HepG2 (cell line): Measurements from ENCODE around the gene INTS15. TPM values are rescaled to one million over a fixed set of nuclear protein-coding genes. Genes with fewer than 3 reads are reported as not detected.

Experiments used
- EED ChIP-seq: sonication (generic); formaldehyde crosslinking; IDR thresholded peaks from 2 replicates; pipeline ENCODE4 v1.5.0; 2020; ENCODE audit warnings: mild to moderate bottlenecking, missing genetic modification reagents
- ELF1 ChIP-seq: sonication (generic); formaldehyde crosslinking; IDR thresholded peaks from 2 replicates; pipeline ENCODE4 v1.4.0; 2020; ENCODE audit warnings: missing genetic modification reagents
- ELF3 ChIP-seq: IDR thresholded peaks from 2 replicates; pipeline ENCODE4 v1.6.1; 2016; ENCODE audit warnings: missing genetic modification reagents, missing compliant biosample characterization
- GTF3A ChIP-seq: sonication (generic); formaldehyde crosslinking; conservative IDR thresholded peaks from 2 replicates; pipeline ENCODE4 v1.4.0; 2020; ENCODE audit warnings: mild to moderate bottlenecking, missing genetic modification reagents
- SOX5 ChIP-seq: IDR thresholded peaks from 2 replicates; pipeline ENCODE4 v1.6.1; 2016; ENCODE audit warnings: borderline replicate concordance
- SRY ChIP-seq: sonication (generic); formaldehyde crosslinking; IDR thresholded peaks from 2 replicates; pipeline ENCODE4 v1.8.0; 2022; ENCODE audit warnings: mild to moderate bottlenecking, missing genetic modification reagents
- ZFP37 ChIP-seq: sonication (generic); formaldehyde crosslinking; IDR thresholded peaks from 2 replicates; pipeline ENCODE4 v1.4.0; 2020; ENCODE audit warnings: missing genetic modification reagents, borderline replicate concordance
- ZNF143 ChIP-seq: sonication (generic); formaldehyde crosslinking; IDR thresholded peaks from 2 replicates; pipeline ENCODE4 v1.4.0; 2020; ENCODE audit warnings: missing genetic modification reagents
- ZNF546 ChIP-seq: sonication (generic); formaldehyde crosslinking; conservative IDR thresholded peaks from 2 replicates; pipeline ENCODE4 v1.8.1; 2023; ENCODE audit warnings: mild to moderate bottlenecking, missing genetic modification reagents
- ZNF644 ChIP-seq: IDR thresholded peaks from 2 replicates; pipeline ENCODE4 v1.6.1; 2016; ENCODE audit warnings: low read depth
- ZNF746 ChIP-seq: sonication (generic); formaldehyde crosslinking; IDR thresholded peaks from 2 replicates; pipeline ENCODE4 v1.8.0; 2022; ENCODE audit warnings: mild to moderate bottlenecking, missing genetic modification reagents
- polyA plus RNA-seq, 8 experiments: library from polyadenylated mRNA; depleted of rRNA in 3 of 8; stranded (reverse) in 7 of 8; unstranded in 1 of 8; fragments of >200 nt; fragmentation: Illumina TruSeq in 4 of 8; extraction: Trizol in 4 of 8; gene quantifications; 2 replicates each; pipeline versions ENCODE4 v1.2.1 to v1.2.3, GENCODE V29; 2011 to 2016; ENCODE audit warnings: low read depth in 4 of 8, missing spikeins in 1 of 8, mixed read lengths in 1 of 8; ENCODE audit not compliant: insufficient read depth in 1 of 8
- total RNA-seq, 5 experiments: library from RNA; depleted of rRNA; stranded (reverse); fragments of >200 nt; fragmentation: Illumina TruSeq; extraction: Trizol; gene quantifications; 2 replicates each; pipeline ENCODE4 v1.2.3, GENCODE V29; 2016; ENCODE audit warnings: low read depth in 1 of 5
- TF ChIP-seq, protein P1 (sequence below): sonication (generic); formaldehyde crosslinking; IDR thresholded peaks from 2 replicates; pipeline ENCODE4 v1.4.0; 2020; ENCODE audit warnings: missing genetic modification reagents
- TF ChIP-seq, protein P2 (sequence below): IDR thresholded peaks from 2 replicates; pipeline ENCODE4 v1.6.1; 2016; ENCODE audit warnings: missing genetic modification reagents, missing compliant biosample characterization
- TF ChIP-seq, protein P3 (sequence below): sonication (generic); formaldehyde crosslinking; IDR thresholded peaks from 2 replicates; pipeline ENCODE4 v1.4.0; 2020; ENCODE audit warnings: missing genetic modification reagents
- TF ChIP-seq, protein P4 (sequence below): sonication (generic); formaldehyde crosslinking; IDR thresholded peaks from one replicate; pipeline ENCODE4 v1.5.1; 2020; ENCODE audit warnings: mild to moderate bottlenecking, missing genetic modification reagents; ENCODE audit errors: not compliant biosample characterization

The INTS15 gene
- total and polyA plus RNA-seq, 2 of the 13 experiments (the other 11 are each of a cell fraction or from before 2014, with no cell fraction given) = 16.3 to 25.7 TPM

DNA sequence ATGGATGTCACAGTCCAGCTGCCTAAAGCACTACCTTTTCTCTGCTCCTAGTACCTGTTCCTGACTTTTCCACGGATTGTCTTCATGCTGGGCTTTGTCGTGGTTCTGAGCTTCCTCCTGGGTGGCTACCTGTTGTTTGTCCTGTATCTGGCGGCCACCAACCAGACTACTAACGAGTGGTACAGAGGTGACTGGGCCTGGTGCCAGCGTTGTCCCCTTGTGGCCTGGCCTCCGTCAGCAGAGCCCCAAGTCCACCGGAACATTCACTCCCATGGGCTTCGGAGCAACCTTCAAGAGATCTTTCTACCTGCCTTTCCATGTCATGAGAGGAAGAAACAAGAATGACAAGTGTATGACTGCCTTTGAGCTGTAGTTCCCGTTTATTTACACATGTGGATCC is 1.3 kb upstream of the INTS15 start (continued):
- TF ChIP-seq, protein P1, sequence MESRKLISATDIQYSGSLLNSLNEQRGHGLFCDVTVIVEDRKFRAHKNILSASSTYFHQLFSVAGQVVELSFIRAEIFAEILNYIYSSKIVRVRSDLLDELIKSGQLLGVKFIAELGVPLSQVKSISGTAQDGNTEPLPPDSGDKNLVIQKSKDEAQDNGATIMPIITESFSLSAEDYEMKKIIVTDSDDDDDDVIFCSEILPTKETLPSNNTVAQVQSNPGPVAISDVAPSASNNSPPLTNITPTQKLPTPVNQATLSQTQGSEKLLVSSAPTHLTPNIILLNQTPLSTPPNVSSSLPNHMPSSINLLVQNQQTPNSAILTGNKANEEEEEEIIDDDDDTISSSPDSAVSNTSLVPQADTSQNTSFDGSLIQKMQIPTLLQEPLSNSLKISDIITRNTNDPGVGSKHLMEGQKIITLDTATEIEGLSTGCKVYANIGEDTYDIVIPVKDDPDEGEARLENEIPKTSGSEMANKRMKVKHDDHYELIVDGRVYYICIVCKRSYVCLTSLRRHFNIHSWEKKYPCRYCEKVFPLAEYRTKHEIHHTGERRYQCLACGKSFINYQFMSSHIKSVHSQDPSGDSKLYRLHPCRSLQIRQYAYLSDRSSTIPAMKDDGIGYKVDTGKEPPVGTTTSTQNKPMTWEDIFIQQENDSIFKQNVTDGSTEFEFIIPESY = peak; percentile 69
- no peak for TF ChIP-seq ZNF746 (CRISPR knock-in tag)
- TF ChIP-seq SOX5 = peak; percentile 21; the same call in 1 of the 2 replicates
- no peak; the same call in 1 of the 2 replicates for TF ChIP-seq ZNF143 (CRISPR knock-in tag)
- no peak for TF ChIP-seq ELF1 (CRISPR knock-in tag)
- TF ChIP-seq SRY (CRISPR knock-in tag) = no peak
- TF ChIP-seq, protein P2, sequence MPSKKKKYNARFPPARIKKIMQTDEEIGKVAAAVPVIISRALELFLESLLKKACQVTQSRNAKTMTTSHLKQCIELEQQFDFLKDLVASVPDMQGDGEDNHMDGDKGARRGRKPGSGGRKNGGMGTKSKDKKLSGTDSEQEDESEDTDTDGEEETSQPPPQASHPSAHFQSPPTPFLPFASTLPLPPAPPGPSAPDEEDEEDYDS (CRISPR knock-in tag) = no peak
- TF ChIP-seq, protein P3, sequence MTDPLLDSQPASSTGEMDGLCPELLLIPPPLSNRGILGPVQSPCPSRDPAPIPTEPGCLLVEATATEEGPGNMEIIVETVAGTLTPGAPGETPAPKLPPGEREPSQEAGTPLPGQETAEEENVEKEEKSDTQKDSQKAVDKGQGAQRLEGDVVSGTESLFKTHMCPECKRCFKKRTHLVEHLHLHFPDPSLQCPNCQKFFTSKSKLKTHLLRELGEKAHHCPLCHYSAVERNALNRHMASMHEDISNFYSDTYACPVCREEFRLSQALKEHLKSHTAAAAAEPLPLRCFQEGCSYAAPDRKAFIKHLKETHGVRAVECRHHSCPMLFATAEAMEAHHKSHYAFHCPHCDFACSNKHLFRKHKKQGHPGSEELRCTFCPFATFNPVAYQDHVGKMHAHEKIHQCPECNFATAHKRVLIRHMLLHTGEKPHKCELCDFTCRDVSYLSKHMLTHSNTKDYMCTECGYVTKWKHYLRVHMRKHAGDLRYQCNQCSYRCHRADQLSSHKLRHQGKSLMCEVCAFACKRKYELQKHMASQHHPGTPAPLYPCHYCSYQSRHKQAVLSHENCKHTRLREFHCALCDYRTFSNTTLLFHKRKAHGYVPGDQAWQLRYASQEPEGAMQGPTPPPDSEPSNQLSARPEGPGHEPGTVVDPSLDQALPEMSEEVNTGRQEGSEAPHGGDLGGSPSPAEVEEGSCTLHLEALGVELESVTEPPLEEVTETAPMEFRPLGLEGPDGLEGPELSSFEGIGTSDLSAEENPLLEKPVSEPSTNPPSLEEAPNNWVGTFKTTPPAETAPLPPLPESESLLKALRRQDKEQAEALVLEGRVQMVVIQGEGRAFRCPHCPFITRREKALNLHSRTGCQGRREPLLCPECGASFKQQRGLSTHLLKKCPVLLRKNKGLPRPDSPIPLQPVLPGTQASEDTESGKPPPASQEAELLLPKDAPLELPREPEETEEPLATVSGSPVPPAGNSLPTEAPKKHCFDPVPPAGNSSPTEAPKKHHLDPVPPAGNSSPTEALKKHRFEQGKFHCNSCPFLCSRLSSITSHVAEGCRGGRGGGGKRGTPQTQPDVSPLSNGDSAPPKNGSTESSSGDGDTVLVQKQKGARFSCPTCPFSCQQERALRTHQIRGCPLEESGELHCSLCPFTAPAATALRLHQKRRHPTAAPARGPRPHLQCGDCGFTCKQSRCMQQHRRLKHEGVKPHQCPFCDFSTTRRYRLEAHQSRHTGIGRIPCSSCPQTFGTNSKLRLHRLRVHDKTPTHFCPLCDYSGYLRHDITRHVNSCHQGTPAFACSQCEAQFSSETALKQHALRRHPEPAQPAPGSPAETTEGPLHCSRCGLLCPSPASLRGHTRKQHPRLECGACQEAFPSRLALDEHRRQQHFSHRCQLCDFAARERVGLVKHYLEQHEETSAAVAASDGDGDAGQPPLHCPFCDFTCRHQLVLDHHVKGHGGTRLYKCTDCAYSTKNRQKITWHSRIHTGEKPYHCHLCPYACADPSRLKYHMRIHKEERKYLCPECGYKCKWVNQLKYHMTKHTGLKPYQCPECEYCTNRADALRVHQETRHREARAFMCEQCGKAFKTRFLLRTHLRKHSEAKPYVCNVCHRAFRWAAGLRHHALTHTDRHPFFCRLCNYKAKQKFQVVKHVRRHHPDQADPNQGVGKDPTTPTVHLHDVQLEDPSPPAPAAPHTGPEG = no peak
- no peak for TF ChIP-seq EED (CRISPR knock-in tag)
- no peak for TF ChIP-seq GTF3A
- TF ChIP-seq, protein P4, sequence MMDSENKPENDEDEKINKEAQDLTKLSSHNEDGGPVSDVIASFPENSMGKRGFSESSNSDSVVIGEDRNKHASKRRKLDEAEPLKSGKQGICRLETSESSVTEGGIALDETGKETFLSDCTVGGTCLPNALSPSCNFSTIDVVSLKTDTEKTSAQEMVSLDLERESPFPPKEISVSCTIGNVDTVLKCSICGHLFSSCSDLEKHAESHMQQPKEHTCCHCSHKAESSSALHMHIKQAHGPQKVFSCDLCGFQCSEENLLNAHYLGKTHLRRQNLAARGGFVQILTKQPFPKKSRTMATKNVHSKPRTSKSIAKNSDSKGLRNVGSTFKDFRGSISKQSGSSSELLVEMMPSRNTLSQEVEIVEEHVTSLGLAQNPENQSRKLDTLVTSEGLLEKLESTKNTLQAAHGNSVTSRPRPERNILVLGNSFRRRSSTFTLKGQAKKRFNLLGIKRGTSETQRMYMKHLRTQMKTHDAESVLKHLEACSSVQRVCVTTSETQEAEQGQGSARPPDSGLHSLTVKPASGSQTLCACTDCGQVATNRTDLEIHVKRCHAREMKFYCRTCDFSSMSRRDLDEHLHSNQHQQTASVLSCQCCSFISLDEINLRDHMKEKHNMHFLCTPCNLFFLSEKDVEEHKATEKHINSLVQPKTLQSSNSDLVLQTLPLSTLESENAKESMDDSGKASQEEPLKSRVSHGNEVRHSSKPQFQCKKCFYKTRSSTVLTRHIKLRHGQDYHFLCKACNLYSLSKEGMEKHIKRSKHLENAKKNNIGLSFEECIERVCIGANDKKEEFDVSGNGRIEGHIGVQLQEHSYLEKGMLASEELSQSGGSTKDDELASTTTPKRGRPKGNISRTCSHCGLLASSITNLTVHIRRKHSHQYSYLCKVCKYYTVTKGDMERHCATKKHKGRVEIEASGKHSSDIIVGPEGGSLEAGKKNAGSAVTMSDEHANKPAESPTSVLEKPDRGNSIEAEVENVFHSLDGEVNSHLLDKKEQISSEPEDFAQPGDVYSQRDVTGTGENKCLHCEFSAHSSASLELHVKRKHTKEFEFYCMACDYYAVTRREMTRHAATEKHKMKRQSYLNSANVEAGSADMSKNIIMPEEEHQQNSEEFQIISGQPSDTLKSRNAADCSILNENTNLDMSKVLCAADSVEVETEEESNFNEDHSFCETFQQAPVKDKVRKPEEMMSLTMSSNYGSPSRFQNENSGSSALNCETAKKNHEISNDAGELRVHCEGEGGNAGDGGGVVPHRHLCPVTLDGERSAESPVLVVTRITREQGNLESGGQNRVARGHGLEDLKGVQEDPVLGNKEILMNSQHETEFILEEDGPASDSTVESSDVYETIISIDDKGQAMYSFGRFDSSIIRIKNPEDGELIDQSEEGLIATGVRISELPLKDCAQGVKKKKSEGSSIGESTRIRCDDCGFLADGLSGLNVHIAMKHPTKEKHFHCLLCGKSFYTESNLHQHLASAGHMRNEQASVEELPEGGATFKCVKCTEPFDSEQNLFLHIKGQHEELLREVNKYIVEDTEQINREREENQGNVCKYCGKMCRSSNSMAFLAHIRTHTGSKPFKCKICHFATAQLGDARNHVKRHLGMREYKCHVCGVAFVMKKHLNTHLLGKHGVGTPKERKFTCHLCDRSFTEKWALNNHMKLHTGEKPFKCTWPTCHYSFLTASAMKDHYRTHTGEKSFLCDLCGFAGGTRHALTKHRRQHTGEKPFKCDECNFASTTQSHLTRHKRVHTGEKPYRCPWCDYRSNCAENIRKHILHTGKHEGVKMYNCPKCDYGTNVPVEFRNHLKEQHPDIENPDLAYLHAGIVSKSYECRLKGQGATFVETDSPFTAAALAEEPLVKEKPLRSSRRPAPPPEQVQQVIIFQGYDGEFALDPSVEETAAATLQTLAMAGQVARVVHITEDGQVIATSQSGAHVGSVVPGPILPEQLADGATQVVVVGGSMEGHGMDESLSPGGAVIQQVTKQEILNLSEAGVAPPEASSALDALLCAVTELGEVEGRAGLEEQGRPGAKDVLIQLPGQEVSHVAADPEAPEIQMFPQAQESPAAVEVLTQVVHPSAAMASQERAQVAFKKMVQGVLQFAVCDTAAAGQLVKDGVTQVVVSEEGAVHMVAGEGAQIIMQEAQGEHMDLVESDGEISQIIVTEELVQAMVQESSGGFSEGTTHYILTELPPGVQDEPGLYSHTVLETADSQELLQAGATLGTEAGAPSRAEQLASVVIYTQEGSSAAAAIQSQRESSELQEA (CRISPR knock-in tag) = no peak
- TF ChIP-seq ELF3 = peak; percentile 35; the same call in 1 of the 2 replicates
- TF ChIP-seq ZNF644 (CRISPR knock-in tag) = no peak
- no peak for TF ChIP-seq ZFP37 (CRISPR knock-in tag)
- no peak for TF ChIP-seq ZNF546 (CRISPR knock-in tag)
